Loucy (cell line): ENCODE results near the gene MTMR2.

ENCODE experiments used
- H2AFZ ChIP-seq: fragments of 200-600 bp; sonication (generic); 2 replicates; pipeline ENCODE4 v1.6.0; 2016; ENCODE audit warnings: antibody characterized with exemption, mild to moderate bottlenecking, low read length, moderate library complexity
- H3F3A ChIP-seq: fragments of 200-600 bp; 2 replicates; pipeline ENCODE4 v1.6.0; 2016; ENCODE audit warnings: antibody characterized with exemption, low read depth, mild to moderate bottlenecking
- H3K27me3 ChIP-seq: fragments of 200-600 bp; sonication (generic); 2 replicates; pipeline ENCODE4 v1.6.1; 2014; ENCODE audit warnings: low read length, mild to moderate bottlenecking; ENCODE audit not compliant: insufficient read depth, poor library complexity, severe bottlenecking
- H3K36me3 ChIP-seq: fragments of 200-600 bp; sonication (generic); 2 replicates; pipeline ENCODE4 v1.6.1; 2016; ENCODE audit warnings: low read length; ENCODE audit not compliant: insufficient read depth
- H3K4me1 ChIP-seq: fragments of 200-600 bp; sonication (generic); 2 replicates; pipeline ENCODE4 v1.5.1; 2014; ENCODE audit warnings: low read length, mild to moderate bottlenecking; ENCODE audit not compliant: insufficient read depth, poor library complexity, severe bottlenecking
- H3K4me2 ChIP-seq: fragments of 200-600 bp; sonication (generic); 2 replicates; pipeline ENCODE4 v1.6.0; 2014; ENCODE audit warnings: antibody characterized with exemption, low read length, low read depth, mild to moderate bottlenecking; ENCODE audit not compliant: poor library complexity, severe bottlenecking
- H3K4me3 ChIP-seq: fragments of 200-600 bp; sonication (generic); 2 replicates; pipeline ENCODE4 v1.5.1; 2014; ENCODE audit warnings: low read length, mild to moderate bottlenecking, mixed read lengths; ENCODE audit not compliant: poor library complexity, severe bottlenecking
- H3K79me2 ChIP-seq: fragments of 200-600 bp; sonication (generic); 2 replicates; pipeline ENCODE4 v1.6.1; 2014; ENCODE audit warnings: low read length; ENCODE audit not compliant: insufficient read depth
- H3K9ac ChIP-seq: fragments of 200-600 bp; sonication (generic); 2 replicates; pipeline ENCODE4 v1.6.0; 2014; ENCODE audit warnings: mild to moderate bottlenecking, low read depth, low read length, moderate library complexity; ENCODE audit not compliant: poor library complexity, severe bottlenecking
- H3K9me2 ChIP-seq: fragments of 200-600 bp; sonication (generic); replicated peaks from 2 replicates; pipeline ENCODE4 v1.6.1; 2016; ENCODE audit warnings: low read depth, low read length, mixed read lengths
- H3K9me3 ChIP-seq: fragments of 200-600 bp; sonication (generic); 2 replicates; pipeline ENCODE4 v1.6.1; 2014; ENCODE audit warnings: mild to moderate bottlenecking, antibody characterized with exemption, low read length, low read depth; ENCODE audit not compliant: insufficient read depth
- H4K20me1 ChIP-seq: fragments of 200-600 bp; sonication (generic); 2 replicates; pipeline ENCODE4 v1.6.0; 2014; ENCODE audit warnings: antibody characterized with exemption, low read length, mild to moderate bottlenecking; ENCODE audit not compliant: insufficient read depth, poor library complexity, severe bottlenecking
- EZH2phosphoT487 ChIP-seq: fragments of 200-600 bp; IDR thresholded peaks from 2 replicates; pipeline ENCODE4 v1.6.1; 2018; ENCODE audit warnings: antibody characterized with exemption, mild to moderate bottlenecking, moderate library complexity, borderline replicate concordance
- TF ChIP-seq, protein P1 (sequence below): fragments of 200-600 bp; sonication (generic); conservative IDR thresholded peaks from 2 replicates; pipeline ENCODE4 v1.5.1; 2014; ENCODE audit warnings: mild to moderate bottlenecking, antibody characterized with exemption, low read length

Gene MTMR2

DNA sequence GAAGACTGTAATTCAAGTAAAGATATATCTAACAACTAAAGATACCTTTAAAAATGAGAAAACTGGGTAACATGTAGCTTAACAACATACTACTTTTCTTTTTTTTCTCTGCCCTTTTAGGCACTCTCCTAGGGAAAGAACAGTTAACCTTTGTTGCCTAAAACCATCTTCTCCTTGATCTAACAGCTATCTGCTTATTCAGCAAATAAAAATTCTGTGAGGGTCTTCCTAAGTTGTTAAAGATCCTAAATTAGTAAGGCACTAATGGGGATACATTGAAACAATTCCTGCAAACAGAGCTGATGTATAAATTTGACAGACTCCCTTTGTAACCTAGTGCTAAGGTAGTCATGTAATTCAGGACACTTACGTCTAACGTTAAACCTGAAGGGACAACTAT lies 39.1 kb downstream of the MTMR2 start:
- Histone ChIP-seq H3K9me3 (no peaks in the 10 kb centered on the region), H3K4me3 (no peak overlapping the region), H3K79me2 (no peaks in the 10 kb centered on the region), H3K27me3 (no peaks in the 10 kb centered on the region), H3K9me2 (no peaks in the 10 kb centered on the region), H3K4me1 (no peaks in the 10 kb centered on the region), H3K9ac (no peak overlapping the region), H3K36me3 (peaks cover 36% of the 10 kb centered on the region), H3F3A (no peaks in the 10 kb centered on the region), H3K4me2 (no peak overlapping the region), H2AFZ (no peak overlapping the region), H4K20me1 (no peaks in the 10 kb centered on the region)
- TF ChIP-seq EZH2phosphoT487, result no peak
- TF ChIP-seq, protein P1, sequence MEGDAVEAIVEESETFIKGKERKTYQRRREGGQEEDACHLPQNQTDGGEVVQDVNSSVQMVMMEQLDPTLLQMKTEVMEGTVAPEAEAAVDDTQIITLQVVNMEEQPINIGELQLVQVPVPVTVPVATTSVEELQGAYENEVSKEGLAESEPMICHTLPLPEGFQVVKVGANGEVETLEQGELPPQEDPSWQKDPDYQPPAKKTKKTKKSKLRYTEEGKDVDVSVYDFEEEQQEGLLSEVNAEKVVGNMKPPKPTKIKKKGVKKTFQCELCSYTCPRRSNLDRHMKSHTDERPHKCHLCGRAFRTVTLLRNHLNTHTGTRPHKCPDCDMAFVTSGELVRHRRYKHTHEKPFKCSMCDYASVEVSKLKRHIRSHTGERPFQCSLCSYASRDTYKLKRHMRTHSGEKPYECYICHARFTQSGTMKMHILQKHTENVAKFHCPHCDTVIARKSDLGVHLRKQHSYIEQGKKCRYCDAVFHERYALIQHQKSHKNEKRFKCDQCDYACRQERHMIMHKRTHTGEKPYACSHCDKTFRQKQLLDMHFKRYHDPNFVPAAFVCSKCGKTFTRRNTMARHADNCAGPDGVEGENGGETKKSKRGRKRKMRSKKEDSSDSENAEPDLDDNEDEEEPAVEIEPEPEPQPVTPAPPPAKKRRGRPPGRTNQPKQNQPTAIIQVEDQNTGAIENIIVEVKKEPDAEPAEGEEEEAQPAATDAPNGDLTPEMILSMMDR, result no peak

DNA sequence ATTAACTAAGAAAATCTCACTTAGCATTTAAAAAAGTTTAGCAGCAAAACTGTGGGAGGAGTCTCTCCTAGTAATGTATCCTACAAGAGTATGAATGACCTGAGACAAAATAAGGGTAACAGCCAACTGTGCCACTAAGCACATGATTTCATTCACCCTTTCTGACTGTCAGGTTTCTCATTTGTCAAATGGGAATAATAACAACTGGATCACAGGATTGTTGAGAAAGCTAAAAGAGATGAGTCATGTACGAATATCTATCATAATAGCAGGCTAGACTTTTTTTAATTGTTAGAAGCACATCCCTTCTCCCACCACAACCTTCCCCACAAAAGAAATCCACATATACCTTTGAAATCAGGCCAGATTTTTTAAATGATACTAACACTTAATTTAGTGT lies 39.5 kb downstream of the MTMR2 start:
- no peak overlapping the region for H2AFZ ChIP-seq
- no peaks in the 10 kb centered on the region for H3K79me2 ChIP-seq
- H3K4me2 ChIP-seq, result no peak overlapping the region
- H3K27me3 ChIP-seq, result no peaks in the 10 kb centered on the region
- no peaks in the 10 kb centered on the region for H4K20me1 ChIP-seq
- H3K36me3 ChIP-seq, result peaks cover 37% of the 10 kb centered on the region
- no peak overlapping the region for H3K9ac ChIP-seq
- TF ChIP-seq, protein P1, result no peak
- no peak for TF ChIP-seq EZH2phosphoT487
- H3K9me2 ChIP-seq, result no peaks in the 10 kb centered on the region
- H3K4me3 ChIP-seq, result no peak overlapping the region
- H3F3A ChIP-seq, result no peaks in the 10 kb centered on the region
- H3K4me1 ChIP-seq, result no peaks in the 10 kb centered on the region
- H3K9me3 ChIP-seq, result no peaks in the 10 kb centered on the region

DNA sequence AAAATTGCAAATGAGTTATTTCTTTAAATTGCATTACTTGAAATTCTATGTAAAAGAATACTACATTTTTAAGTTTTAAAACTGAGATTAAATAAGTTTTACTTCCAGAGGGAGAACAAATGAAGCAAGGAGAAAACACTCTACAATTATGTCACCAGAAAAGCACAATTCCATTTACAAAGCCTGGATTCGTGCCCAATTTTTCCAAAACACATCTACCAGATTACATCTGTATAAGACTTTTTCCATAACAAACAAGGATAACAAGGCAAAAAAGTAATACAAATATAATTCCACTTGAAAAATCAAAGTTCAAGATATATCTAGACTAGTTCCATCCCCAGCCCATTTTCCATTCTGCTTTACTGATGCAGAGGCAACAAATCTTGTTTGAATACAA lies 40.5 kb downstream of the MTMR2 start:
- Histone ChIP-seq H3K36me3 (peaks cover 43% of the 10 kb centered on the region), H3K27me3 (no peaks in the 10 kb centered on the region), H3K9ac (no peak overlapping the region), H2AFZ (no peak overlapping the region), H3K4me3 (no peak overlapping the region), H3K9me2 (no peaks in the 10 kb centered on the region), H3K4me2 (no peak overlapping the region), H3K9me3 (no peaks in the 10 kb centered on the region), H3K4me1 (no peaks in the 10 kb centered on the region), H3F3A (no peaks in the 10 kb centered on the region), H3K79me2 (no peaks in the 10 kb centered on the region), H4K20me1 (no peaks in the 10 kb centered on the region)
- TF ChIP-seq, protein P1, result no peak
- no peak for TF ChIP-seq EZH2phosphoT487
